HG03432 (cell line): ENCODE data around the gene C5.

Experiments used
- ATAC-seq: cut with Tn5 transposase; IDR thresholded peaks from one replicate; pipeline ENCODE4 v1.9.1; 2021; ENCODE audit warnings: mild to moderate bottlenecking, moderate library complexity; ENCODE audit not compliant: unreplicated experiment

C5 gene

DNA sequence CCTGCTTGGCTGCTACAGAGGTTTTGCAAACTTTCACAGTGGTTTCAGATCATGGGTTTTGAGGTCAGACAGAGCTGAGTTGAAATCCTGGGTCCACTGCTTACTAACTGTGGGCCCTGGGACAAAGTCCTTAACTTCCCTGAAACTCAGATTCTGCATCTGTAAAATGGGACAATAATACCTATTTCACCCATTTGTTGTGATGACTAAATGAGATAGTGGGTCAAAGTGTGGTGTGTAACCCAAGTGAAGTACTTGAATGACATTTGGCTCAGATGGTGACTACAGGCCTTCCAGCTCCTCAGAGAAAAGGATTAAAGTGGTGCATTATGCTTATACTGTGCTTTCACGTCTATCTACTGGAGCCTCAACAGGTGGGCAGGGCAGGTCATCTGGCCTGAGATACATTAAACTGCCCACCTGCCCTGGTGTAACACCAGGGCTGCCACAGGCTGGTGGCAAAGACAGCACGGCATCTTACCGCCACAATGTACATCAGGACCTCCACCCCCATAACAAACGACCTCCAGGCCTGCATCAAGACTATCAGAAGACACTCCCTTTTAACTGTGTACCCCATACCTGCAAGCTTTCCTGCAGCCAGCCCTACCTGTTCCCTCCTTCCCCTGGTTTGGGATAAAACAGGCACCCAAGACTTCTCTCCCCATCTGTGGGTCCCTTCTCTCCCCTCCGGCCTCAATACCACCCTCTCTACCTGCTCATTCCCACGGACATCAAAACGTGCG, 122.6 kb downstream of the C5 start:
- no peak for ATAC-seq

DNA sequence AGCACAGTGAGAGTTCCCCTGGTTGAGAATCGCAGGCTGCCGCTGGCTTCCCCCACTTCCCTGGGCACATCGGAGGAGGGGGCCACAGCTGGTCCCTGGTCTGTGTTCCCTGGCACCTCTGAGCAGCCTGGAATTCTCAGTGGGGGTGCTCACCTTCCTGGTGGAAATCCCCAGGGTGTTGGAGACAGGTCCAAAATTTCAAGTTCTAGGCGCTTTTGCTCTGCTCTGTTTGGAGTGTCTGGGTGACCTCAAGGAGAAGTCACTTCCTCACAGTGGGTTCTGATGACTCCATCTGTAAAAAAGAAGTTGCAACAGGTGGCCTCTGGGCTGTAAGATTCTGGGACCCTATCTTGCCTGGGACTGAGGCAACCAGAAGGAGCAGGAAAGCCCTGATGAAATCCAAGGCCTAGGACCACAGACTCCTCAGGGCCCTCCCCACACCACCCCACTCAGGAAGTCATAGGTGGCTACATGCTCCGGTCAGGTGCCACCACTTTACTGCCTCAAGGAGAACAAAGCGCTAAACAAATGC, 123.6 kb downstream of the C5 start, which contains the start of gene TRAF1:
Gene TRAF1, minus strand, starts transcription at position 400 of the 532 bp plus-strand sequence. CDS start 721 bp downstream, outside the sequence.
- peak; percentile 15 for ATAC-seq

DNA sequence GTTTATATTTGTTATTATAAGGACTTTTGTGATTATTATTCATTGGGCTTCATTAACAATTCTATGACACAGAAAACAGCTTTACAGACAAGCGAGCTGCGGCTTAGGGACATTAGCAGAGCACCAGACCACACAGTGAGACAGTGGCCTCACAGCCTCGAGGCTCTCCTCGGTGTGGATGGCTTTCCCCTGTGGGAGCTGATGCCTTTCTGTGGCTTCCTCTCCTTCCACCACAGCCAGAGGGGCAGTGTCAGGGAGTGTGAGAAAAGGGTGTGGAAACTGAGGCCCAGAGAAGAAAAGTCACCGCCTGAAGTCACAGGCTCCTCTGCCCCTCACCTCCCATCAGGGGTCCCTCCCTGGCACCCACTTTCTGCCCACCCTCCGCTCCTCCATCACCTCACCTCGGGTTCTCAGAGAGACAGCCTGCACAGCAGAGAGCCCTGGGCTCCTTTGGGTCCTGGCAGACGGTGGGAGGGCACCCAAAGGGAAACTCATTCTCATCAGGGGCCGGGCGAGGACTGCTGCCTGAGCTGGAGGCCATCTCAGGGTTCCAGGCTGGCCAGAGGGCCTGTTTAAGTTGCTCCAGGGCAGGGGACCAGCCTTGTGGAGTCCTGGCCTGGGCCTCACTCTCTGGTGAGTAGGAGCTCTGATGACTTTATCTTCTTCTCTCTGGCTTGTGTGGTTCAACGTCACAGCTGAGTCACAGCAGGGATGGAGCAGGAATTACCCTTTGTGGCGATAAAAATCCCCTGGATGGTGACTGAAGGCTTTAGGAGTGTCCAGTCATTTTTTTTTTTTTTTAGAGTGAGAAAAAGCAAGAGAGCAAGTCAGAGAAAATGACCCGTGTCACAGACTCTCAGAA, 124.3 kb downstream of the C5 start:
- ATAC-seq, result peak; percentile 51

- ATAC-seq, result no peak
These were observed 125.2 kb downstream of the C5 start for GRCh38 chr9:120924698-120925534.

- ATAC-seq, result no peak
These were observed 126.3 kb downstream of the C5 start for GRCh38 chr9:120923620-120924328.

DNA sequence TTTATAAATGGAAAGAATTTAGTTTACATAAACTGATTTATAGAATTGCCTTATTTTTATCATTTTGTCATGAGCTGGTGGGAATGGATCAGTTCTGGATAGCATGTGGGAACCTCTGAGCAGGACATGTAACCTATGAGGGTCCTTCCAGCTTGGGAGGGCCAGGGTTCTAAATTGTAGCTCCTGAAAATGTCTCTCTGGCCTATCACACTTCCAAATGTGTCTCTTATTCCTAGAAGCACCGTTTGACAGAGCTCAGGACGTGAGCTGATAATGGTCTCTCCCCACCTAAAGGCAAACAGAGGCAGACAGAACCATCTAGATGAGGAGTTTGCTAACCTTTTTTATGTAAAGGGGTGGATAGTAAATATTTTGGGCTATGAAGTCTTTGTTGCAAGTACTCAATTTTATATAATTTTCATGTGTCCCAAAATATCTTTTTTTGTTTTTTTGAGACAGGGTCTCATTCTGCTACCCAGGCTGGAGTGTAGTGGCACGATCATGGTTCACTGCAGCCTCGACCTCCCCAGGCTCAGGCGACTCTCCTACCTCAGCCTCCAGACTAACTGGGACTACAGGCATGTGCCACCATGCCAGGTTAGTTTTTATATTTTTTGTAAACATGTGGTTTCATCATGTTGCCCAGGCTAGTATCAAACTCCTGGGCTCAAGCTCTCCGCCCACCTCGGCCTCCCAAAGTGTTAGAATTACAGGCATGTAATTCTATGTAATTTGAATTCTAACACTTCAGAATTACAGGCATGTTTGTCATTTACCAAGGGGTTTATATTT, 127.5 kb downstream of the C5 start:
- no peak for ATAC-seq

DNA sequence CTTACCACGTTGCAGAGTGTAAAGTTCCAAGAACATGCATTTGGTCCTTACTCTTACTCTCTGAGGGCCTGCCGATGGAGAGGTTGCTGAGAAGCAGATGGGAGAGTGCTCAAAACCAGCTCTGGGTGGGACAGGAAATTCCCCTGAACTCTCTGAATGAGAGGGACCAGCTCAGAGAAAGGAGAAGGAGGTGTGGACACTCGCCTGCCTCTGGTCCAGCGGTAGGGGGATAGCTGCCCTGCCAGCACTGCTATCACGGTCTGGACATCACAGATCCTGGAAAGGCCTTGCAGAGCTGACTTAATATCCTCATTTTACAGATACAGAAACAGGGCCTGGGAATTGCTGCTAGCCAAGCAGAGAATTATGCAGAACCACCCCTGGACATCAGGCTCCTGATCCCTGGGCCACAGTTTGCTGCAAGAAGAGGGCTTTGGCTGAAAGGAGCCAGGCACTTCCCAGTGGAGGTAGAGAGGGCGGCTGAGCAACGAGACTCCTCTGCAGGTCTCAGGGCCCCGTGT, 128.4 kb downstream of the C5 start:
- peak; percentile 15 for ATAC-seq

- peak; percentile 32 for ATAC-seq
These were observed 129.3 kb downstream of the C5 start for GRCh38 chr9:120920806-120921178.

DNA sequence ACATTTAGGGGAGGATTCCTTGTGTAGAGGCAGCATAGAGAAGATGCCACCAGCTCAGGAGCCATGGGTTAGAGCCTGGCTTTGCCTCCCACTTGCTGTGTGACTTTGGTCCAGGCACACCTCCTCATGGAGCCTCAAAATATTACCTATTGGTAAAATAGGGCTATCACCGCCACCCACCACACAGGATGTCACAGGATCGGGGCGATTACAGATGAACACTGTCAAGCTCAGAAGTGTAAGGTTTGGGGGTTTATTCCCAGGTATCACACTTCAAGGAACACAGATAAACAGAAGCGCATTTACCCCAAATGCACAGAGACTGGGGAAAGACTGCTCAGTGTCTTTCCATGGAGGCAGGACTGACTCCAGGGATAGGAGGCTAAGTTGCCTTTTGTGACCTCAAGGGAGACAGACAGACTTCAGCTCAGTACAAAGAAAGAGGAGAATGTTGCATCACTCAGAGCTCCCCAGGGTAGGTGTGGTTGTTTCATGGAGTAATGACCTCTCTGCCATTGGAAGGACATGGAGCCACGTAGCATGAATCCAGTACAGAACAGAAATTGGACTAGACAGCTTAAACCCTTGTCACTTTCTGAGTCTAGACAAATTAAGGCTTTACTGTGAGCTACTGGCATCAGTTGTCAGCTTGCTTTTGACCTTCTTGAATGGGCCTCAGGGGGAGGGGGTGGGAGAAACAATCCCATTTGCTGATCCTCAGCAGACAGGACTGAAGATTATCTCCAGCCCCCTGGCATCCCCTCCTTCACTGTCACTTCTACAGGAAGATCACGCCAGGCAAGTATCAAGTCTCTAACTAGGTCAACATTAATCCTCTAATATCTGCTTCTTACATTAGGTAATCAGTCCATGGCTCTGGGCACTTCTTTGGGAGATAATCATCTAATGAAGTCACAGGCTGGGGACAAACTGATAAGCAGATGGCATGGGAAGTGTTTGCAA, 130.0 kb downstream of the C5 start:
- ATAC-seq, result no peak

- ATAC-seq, result no peak
These were observed 130.9 kb downstream of the C5 start for GRCh38 chr9:120918931-120919842.

- ATAC-seq, result no peak
These were observed 131.9 kb downstream of the C5 start for GRCh38 chr9:120917929-120918762.

DNA sequence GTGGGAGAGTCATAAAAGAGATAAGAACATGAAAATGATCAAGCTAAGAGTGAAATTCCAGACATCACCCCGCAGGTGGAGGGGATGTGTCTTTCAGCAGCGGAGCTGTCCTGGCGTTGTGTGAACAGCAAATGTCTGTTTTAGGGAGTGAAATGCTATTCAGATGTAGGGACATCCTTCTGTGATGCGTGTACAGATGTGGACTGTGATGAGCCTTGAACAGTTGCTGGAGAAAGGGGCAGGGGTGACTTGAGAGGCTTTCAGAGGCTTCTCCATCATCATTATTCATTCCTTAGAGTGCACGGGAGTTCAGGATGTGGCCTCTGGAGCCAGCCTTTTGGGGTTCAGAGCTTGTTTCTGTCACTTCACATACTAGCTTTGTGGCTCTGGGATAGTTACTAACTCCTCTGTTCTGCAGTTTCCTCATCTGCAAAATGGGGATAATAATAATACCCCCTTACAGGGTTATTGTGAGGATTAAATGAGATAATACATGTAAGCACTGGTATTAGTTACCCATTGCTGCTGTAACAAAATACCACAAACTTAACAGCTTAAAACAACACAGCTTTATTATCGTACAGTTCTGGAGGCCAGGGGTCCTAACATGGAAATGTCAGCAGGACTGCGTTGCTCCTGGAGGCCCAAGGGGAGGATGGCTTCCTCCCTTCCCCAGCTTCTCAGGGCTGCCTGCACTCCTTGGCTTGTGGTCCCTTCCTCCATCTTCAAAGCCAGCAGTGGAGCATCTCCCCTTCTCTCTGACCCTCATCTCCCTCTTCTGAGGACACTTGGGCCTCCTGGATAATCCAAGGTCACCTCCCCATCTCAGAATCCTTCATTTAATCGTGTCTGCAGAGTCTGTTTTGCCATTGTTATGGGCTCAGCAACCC, 132.8 kb downstream of the C5 start:
- no peak for ATAC-seq

DNA sequence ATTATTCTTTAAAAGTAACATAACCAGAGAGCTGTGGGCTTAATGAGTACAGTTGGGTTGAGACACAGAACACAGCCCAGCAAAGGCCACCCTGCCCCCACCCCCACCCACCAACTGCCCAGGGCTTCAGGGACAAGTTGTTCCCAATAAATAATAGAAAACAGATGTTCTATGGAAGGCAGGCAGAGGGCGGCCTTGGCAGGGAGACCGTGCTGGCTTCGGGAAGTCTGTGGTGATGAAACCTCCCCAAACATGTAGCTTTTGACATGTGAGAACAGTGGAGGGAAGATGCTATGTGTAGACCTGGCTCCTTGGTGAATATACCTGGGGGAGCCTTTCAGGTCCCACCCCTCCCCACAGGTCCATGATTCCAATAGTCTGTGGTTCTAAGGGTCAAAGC, 133.5 kb downstream of the C5 start:
- no peak for ATAC-seq

DNA sequence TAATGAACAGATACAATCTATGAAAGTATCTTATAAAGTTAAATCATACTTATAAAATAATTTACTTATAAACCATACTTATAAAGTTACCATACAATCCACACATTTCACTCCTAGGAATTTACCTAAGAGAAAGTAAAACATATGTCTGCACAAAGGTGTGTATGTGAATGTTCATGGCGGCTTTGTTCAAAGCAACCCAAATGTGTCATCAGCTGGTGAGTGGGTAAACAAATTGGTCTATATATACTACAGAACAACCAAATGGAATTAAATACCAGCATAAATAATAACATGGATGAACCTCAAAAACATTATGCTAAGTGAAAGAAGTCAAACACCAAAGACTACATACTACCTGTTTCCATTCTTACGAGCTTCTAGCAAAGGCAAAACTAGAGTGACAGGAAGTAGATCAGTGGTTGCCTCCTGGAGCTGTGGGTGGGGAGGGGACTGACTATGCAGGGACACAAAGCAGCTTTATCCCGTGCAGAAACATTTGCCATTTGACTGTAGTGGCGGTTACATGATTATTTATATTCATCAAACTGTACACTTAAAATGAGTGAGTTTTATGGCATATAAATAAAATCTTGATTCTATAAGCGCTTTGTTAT, 134.1 kb downstream of the C5 start:
- no peak for ATAC-seq

GRCh38 chr9:120914953-120915352, 135.1 kb downstream of the C5 start:
- no peak for ATAC-seq
